ENCODE data around the gene GPR161. TPM values are rescaled to one million over a fixed set of nuclear protein-coding genes. Genes with fewer than 3 reads are reported as not detected.
A peak's percentile ranks its signal among the peaks of the same experiment; 100 is the strongest.

The GPR161 gene
- total and polyA plus RNA-seq, 9 of the 15 experiments (the other 6 are each of a cell fraction or from before 2014, with no cell fraction given): 0.15 to 2.4 (median 0.76) TPM

DNA sequence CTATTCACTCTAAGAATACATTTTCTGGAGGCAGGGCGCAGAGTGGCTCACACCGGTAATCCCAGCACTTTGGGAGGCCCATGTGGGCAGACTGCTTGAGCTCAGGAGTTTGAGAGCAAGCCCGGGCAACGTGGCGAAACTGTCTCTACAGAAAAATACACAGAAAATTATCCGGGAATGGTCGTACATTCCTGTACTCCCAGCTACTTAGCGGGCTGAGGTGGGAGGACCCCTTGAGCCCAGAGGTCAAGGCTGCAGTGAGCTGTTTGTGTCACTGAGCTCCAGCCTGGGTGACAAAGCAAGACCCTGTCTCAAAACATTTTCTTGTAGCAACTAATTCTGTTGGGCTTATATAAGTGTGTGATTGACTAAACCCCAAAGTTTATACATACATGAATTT, 30.5 kb downstream of the GPR161 start:
- Histone ChIP-seq H2AFZ (ENCODE audit: low read depth, low read length) (0 out of 2 replicates have a peak overlapping the region, but pooled peaks have one; percentile 18), H3K4me1 (replicated peaks in 1 of 2; ENCODE audit: control insufficient read depth in 2 of 2, insufficient read depth in 2 of 2, low read length in 2 of 2) (peaks cover 4% of the 10 kb centered on the region in 2 experiments; a peak in 2 of 5 replicates), H3K36me3 (ENCODE audit: control insufficient read depth, insufficient read depth, low read length) (no peaks in the 10 kb centered on the region), H3K4me2 (ENCODE audit: insufficient read depth, low read length) (no peak overlapping the region), H3K27me3 (ENCODE audit: control insufficient read depth in 2 of 2, insufficient read depth in 2 of 2, low read length in 2 of 2) (no peaks in the 10 kb centered on the region; a peak in 1 of 5 replicates), H3K27ac (ENCODE audit: extremely low read depth, low read depth, low read length) (no peak overlapping the region), H3K9me3 (replicated peaks; ENCODE audit: control insufficient read depth, insufficient read depth, low read depth, low read length) (no peaks in the 10 kb centered on the region), H3K9me1 (ENCODE audit: control insufficient read depth, insufficient read depth, low read length) (no peaks in the 10 kb centered on the region), H3K4me3 (no peak overlapping the region), H3K9ac (ENCODE audit: insufficient read depth in 1 of 2, low read depth in 2 of 2, low read length in 2 of 2) (no peak overlapping the region), H4K20me1 (replicated peaks; ENCODE audit: control insufficient read depth, insufficient read depth, low read length) (no peaks in the 10 kb centered on the region), H3K79me2 (ENCODE audit: control insufficient read depth, insufficient read depth, low read length) (no peaks in the 10 kb centered on the region)
- POLR2A ChIA-PET: interaction anchor here (0.6 to 3.4 kb wide), 3 partner anchors 10 to 12 kb away, joined by 3 to 20 read pairs (median 3); no protein-coding TSS in a partner anchor
- ATAC-seq (no peak), FAIRE-seq (no peak), DNase-seq (ENCODE audit: extremely low read depth in 1 of 4, low spot score in 3 of 4) (no peak)
- CTCF ChIA-PET (ENCODE audit: low intra/inter-chr PET ratio): no interaction called here
- BruUV-seq (replicated peaks): no TSS peak
- 33% methylated on average over 8 of the region's 8 CpGs for WGBS (ENCODE audit: insufficient coverage, low coverage, missing lambda C conversion rate)
- intact Hi-C loops (cut with micrococcal nuclease): no loop called here
- in situ Hi-C loops (cut with MboI): no loop called here
- TF ChIP-seq SFPQ (IDR thresholded peaks at IDR 0.05; ENCODE audit: low read depth, low read length) (no peak), ZSCAN29 (IDR thresholded peaks at IDR 0.05) (no peak), MEF2D (tag; conservative IDR thresholded peaks at IDR 0.05; ENCODE audit: low read depth) (no peak), NCOA1 (IDR thresholded peaks at IDR 0.05; ENCODE audit: low read depth) (no peak), ARID4B (CRISPR knock-in tag; IDR thresholded peaks at IDR 0.05) (no peak), ZNF584 (CRISPR knock-in tag; IDR thresholded peaks at IDR 0.05; ENCODE audit: low read depth) (no peak), HDGF (IDR thresholded peaks at IDR 0.05) (no peak), KHSRP (IDR thresholded peaks at IDR 0.05) (no peak), ZNF224 (CRISPR knock-in tag; IDR thresholded peaks at IDR 0.05) (no peak)
- TF ChIP-seq, protein P1, sequence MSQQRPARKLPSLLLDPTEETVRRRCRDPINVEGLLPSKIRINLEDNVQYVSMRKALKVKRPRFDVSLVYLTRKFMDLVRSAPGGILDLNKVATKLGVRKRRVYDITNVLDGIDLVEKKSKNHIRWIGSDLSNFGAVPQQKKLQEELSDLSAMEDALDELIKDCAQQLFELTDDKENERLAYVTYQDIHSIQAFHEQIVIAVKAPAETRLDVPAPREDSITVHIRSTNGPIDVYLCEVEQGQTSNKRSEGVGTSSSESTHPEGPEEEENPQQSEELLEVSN (IDR thresholded peaks at IDR 0.05; ENCODE audit: borderline replicate concordance in 1 of 2, extremely low read depth in 1 of 2, insufficient read depth in 1 of 2, insufficient read length in 1 of 2, low read depth in 1 of 2, low read length in 1 of 2, poor library complexity in 1 of 2, severe bottlenecking in 1 of 2): no peak

Data from K562 (cell line).